B cell (primary cell): Measurements from ENCODE around the gene PPP1R2B. TPM values are rescaled to one million over a fixed set of nuclear protein-coding genes. Genes with fewer than 3 reads are reported as not detected.

ENCODE experiments used
- ATAC-seq: fragments of 200-7000 bp; cut with Tn5 transposase; one replicate; pipeline ENCODE4 v1.10.0; 2021; ENCODE audit warnings: low read depth, mild to moderate bottlenecking, moderate number of reproducible peaks, moderate library complexity
- CTCF ChIA-PET: fragments of 350-600 bp; sonication (Branson Sonifier 250); formaldehyde crosslinking; loops from one replicate; lab custom pipeline; 2021; ENCODE audit warnings: antibody characterized with exemption, inconsistent platforms; lab: Charles Lee
- POLR2A ChIA-PET: fragments of 350-600 bp; sonication (Branson Sonifier 250); formaldehyde crosslinking; loops from one replicate; lab custom pipeline; 2021; ENCODE audit warnings: antibody characterized with exemption; lab: Charles Lee
- DNase-seq: peaks from one replicate; pipeline ENCODE4 v3.0.0; 2013
- H2AFZ ChIP-seq: 2 replicates; pipeline ENCODE4 v1.6.1; 2012; ENCODE audit warnings: mild to moderate bottlenecking, low read depth, low read length; ENCODE audit not compliant: insufficient read depth, poor library complexity, severe bottlenecking
- H3K27ac ChIP-seq, 2 donors: 1 replicate in 1 of 2; 2 replicates in 1 of 2; pipeline ENCODE4 v1.5.1; 2012 to 2013; ENCODE audit warnings: low read length in 2 of 2, mild to moderate bottlenecking in 2 of 2, moderate library complexity in 1 of 2
- H3K27me3 ChIP-seq, 4 experiments: fragments of 200-600 bp in 1 of 4; sonication (generic) in 1 of 4; replicated peaks in 1 of 4; 1 replicate in 2 of 4; 2 replicates in 2 of 4; pipeline versions ENCODE4 v1.6.1 to v1.7.0; 2013 to 2016; ENCODE audit warnings: low read length in 3 of 4, mild to moderate bottlenecking in 2 of 4, mixed read lengths in 1 of 4, moderate library complexity in 1 of 4; ENCODE audit not compliant: insufficient read depth in 4 of 4, control insufficient read depth in 3 of 4; ENCODE audit errors: control extremely low read depth in 1 of 4
- H3K36me3 ChIP-seq, 2 experiments: replicated peaks in 1 of 2; 1 replicate in 1 of 2; 2 replicates in 1 of 2; pipeline versions ENCODE4 v1.6.1 to v1.7.1; 2013; ENCODE audit warnings: low read length in 1 of 2; ENCODE audit not compliant: insufficient read depth in 2 of 2, control insufficient read depth in 1 of 2; ENCODE audit errors: control extremely low read depth in 1 of 2, extremely low read depth in 1 of 2
- H3K4me1 ChIP-seq, 2 donors: fragments of 200-600 bp in 1 of 2; sonication (generic) in 1 of 2; 1 replicate in 1 of 2; 2 replicates in 1 of 2; pipeline versions ENCODE4 v1.5.1 to v1.6.1; 2013 to 2017; ENCODE audit warnings: low read length in 2 of 2; ENCODE audit not compliant: control insufficient read depth in 2 of 2, insufficient read depth in 2 of 2
- H3K4me2 ChIP-seq: replicated peaks from 2 replicates; pipeline ENCODE3; 2012; ENCODE audit warnings: mild to moderate bottlenecking, low read depth, low read length; ENCODE audit not compliant: poor library complexity, severe bottlenecking
- H3K4me3 ChIP-seq, 5 experiments: fragments of 200-600 bp in 1 of 5; sonication (generic) in 1 of 5; 1 replicate in 3 of 5; 2 replicates in 2 of 5; pipeline versions ENCODE4 v1.5.1 to v1.7.0; 2011 to 2016; ENCODE audit warnings: low read length in 4 of 5, mild to moderate bottlenecking in 4 of 5, low read depth in 2 of 5, control low read depth in 1 of 5, moderate library complexity in 1 of 5; ENCODE audit not compliant: insufficient read depth in 1 of 5; ENCODE audit errors: control extremely low read depth in 1 of 5, extremely low read depth in 1 of 5
- H3K79me2 ChIP-seq: fragments of 200-600 bp; sonication (generic); one replicate; pipeline ENCODE4 v1.6.0; 2016; ENCODE audit warnings: low read length; ENCODE audit not compliant: control insufficient read depth, insufficient read depth
- H3K9ac ChIP-seq: fragments of 200-600 bp; sonication (generic); 2 replicates; pipeline ENCODE4 v1.6.1; 2017; ENCODE audit warnings: mild to moderate bottlenecking, low read length, moderate library complexity
- H3K9me3 ChIP-seq, 3 donors: one replicate each; pipeline versions ENCODE4 v1.6.1 to v1.7.1; 2013; ENCODE audit warnings: low read length in 2 of 3; ENCODE audit not compliant: control insufficient read depth in 2 of 3, insufficient read depth in 1 of 3; ENCODE audit errors: control extremely low read depth in 1 of 3
- H4K20me1 ChIP-seq: 2 replicates; pipeline ENCODE4 v1.6.0; 2012; ENCODE audit warnings: mild to moderate bottlenecking, low read length; ENCODE audit not compliant: insufficient read depth, control insufficient read depth, poor library complexity, severe bottlenecking
- H3K27ac Mint-ChIP-seq: one replicate; pipeline ENCODE4 v1.8.0; 2021; ENCODE audit warnings: mixed read lengths
- H3K27me3 Mint-ChIP-seq: one replicate; pipeline ENCODE4 v1.8.0; 2021; ENCODE audit warnings: mixed read lengths
- H3K4me1 Mint-ChIP-seq: one replicate; pipeline ENCODE4 v1.8.0; 2021; ENCODE audit warnings: mixed read lengths
- H3K4me3 Mint-ChIP-seq: one replicate; pipeline ENCODE4 v1.8.0; 2021; ENCODE audit warnings: mixed read lengths
- H3K9me3 Mint-ChIP-seq: one replicate; pipeline ENCODE4 v1.8.0; 2022; ENCODE audit warnings: mixed read lengths; ENCODE audit not compliant: insufficient read depth
- EZH2 ChIP-seq: IDR thresholded peaks from 2 replicates; pipeline ENCODE4 v1.6.1; 2012; ENCODE audit warnings: borderline replicate concordance, low read depth, mild to moderate bottlenecking, moderate library complexity, low read length; ENCODE audit not compliant: insufficient read depth, poor library complexity, severe bottlenecking
- WGBS: methylation state at CpG from one replicate; pipeline ENCODE4 v1.1.5; 2013; ENCODE audit warnings: missing lambda C conversion rate; ENCODE audit not compliant: insufficient coverage; 5-methylcytosine and 5-hydroxymethylcytosine counted together
- intact Hi-C: fragments of 100-400 bp; cut with micrococcal nuclease; formaldehyde crosslinking; loops from one replicate; pipeline ENCODE4 v1.10.0; 2022
- polyA plus RNA-seq: library from polyadenylated mRNA; depleted of rRNA; stranded (reverse); fragments of >200 nt; gene quantifications from 2 replicates; pipeline ENCODE4 v1.2.3, GENCODE V29; 2012
- total RNA-seq, 2 donors: library from RNA; stranded (reverse); fragments of 120-200 nt in 1 of 2; gene quantifications; 1 replicate in 1 of 2; 2 replicates in 1 of 2; pipeline versions ENCODE4 v1.2.3 to v1.2.4, GENCODE V29; 2013 to 2022
- TF ChIP-seq, protein P1 (sequence below): fragments of 200-600 bp; IDR thresholded peaks from one replicate; pipeline ENCODE4 v1.8.0; 2022; ENCODE audit warnings: antibody characterized with exemption, mild to moderate bottlenecking

PPP1R2B gene
- total and polyA plus RNA-seq, 2 donors (not counting 1 experiment from before 2014, with no cell fraction given), result 0.15 TPM; not detected in 1

- H3K27ac Mint-ChIP-seq, result no peak overlapping the region
- no peak overlapping the region for H3K4me3 Mint-ChIP-seq
- POLR2A ChIA-PET, result no interaction called here
- Histone ChIP-seq H3K9me3 (peaks cover 0 to 3% (median 0%) of the 10 kb centered on the region in 3 donors), H4K20me1 (no peaks in the 10 kb centered on the region), H3K4me2 (no peak overlapping the region), H3K27me3 (peaks cover 0 to 3% (median 0%) of the 10 kb centered on the region in 4 experiments), H3K9ac (no peak overlapping the region), H3K79me2 (no peaks in the 10 kb centered on the region), H3K27ac (no peak overlapping the region), H3K36me3 (no peaks in the 10 kb centered on the region), H2AFZ (no peak overlapping the region), H3K4me1 (no peaks in the 10 kb centered on the region), H3K4me3 (no peak overlapping the region)
- peaks cover 6% of the 10 kb centered on the region for H3K4me1 Mint-ChIP-seq
- intact Hi-C loops, result no loop called here
- CTCF ChIA-PET, result interaction anchor here (0.9 kb wide), 1 partner anchor 111 kb away, joined by 3 read pairs; no protein-coding TSS in a partner anchor
- peaks cover 1% of the 10 kb centered on the region for H3K9me3 Mint-ChIP-seq
- no CpG with 5 or more reads among the region's 4 CpGs for WGBS
- peaks cover 19% of the 10 kb centered on the region for H3K27me3 Mint-ChIP-seq
- no peak for TF ChIP-seq EZH2
- ATAC-seq (no peak), DNase-seq (no peak)
These were observed 25.9 kb upstream of the PPP1R2B start for GRCh38 chr5:156824241-156824640.

GRCh38 chr5:156824800-156825199 lies 25.3 kb upstream of the PPP1R2B start:
- no peak overlapping the region for H3K4me2 ChIP-seq
- 63% methylated on average over 1 of the region's 2 CpGs for WGBS
- TF ChIP-seq EZH2, result no peak
- TF ChIP-seq, protein P1, sequence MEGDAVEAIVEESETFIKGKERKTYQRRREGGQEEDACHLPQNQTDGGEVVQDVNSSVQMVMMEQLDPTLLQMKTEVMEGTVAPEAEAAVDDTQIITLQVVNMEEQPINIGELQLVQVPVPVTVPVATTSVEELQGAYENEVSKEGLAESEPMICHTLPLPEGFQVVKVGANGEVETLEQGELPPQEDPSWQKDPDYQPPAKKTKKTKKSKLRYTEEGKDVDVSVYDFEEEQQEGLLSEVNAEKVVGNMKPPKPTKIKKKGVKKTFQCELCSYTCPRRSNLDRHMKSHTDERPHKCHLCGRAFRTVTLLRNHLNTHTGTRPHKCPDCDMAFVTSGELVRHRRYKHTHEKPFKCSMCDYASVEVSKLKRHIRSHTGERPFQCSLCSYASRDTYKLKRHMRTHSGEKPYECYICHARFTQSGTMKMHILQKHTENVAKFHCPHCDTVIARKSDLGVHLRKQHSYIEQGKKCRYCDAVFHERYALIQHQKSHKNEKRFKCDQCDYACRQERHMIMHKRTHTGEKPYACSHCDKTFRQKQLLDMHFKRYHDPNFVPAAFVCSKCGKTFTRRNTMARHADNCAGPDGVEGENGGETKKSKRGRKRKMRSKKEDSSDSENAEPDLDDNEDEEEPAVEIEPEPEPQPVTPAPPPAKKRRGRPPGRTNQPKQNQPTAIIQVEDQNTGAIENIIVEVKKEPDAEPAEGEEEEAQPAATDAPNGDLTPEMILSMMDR, result no peak
- no peak overlapping the region for H2AFZ ChIP-seq
- ChIA-PET CTCF (no interaction called here), POLR2A (no interaction called here)
- Mint-ChIP-seq H3K27ac (no peak overlapping the region), H3K4me1 (peaks cover 6% of the 10 kb centered on the region), H3K4me3 (no peak overlapping the region), H3K27me3 (peaks cover 19% of the 10 kb centered on the region), H3K9me3 (peaks cover 1% of the 10 kb centered on the region)
- no peak overlapping the region for H3K9ac ChIP-seq
- ATAC-seq, result no peak
- no peak overlapping the region for H3K27ac ChIP-seq
- H3K79me2 ChIP-seq, result no peaks in the 10 kb centered on the region
- H3K4me1 ChIP-seq, result no peaks in the 10 kb centered on the region
- H3K4me3 ChIP-seq, result no peak overlapping the region
- no peaks in the 10 kb centered on the region for H3K36me3 ChIP-seq
- no peak for DNase-seq
- intact Hi-C loops, result no loop called here
- H3K9me3 ChIP-seq, result peaks cover 0 to 3% (median 0%) of the 10 kb centered on the region in 3 donors
- peaks cover 0 to 3% (median 0%) of the 10 kb centered on the region in 4 experiments for H3K27me3 ChIP-seq
- no peaks in the 10 kb centered on the region for H4K20me1 ChIP-seq
